HUES6 (cell line): ENCODE measurements around the gene PDP2.

ENCODE experiments used
- H3K27ac ChIP-seq: 2 replicates; pipeline ENCODE4 v1.7.0; 2013; ENCODE audit warnings: low read depth, mild to moderate bottlenecking, low read length, inconsistent platforms
- H3K27me3 ChIP-seq: 2 replicates; pipeline ENCODE4 v1.6.1; 2013; ENCODE audit warnings: low read length; ENCODE audit not compliant: control insufficient read depth, insufficient read depth
- H3K36me3 ChIP-seq: 2 replicates; pipeline ENCODE4 v1.6.1; 2013; ENCODE audit warnings: low read length; ENCODE audit not compliant: control insufficient read depth, insufficient read depth
- H3K4me1 ChIP-seq: 2 replicates; pipeline ENCODE4 v1.6.1; 2013; ENCODE audit warnings: low read length; ENCODE audit not compliant: control insufficient read depth, insufficient read depth
- H3K4me3 ChIP-seq: 2 replicates; pipeline ENCODE4 v1.5.1; 2013; ENCODE audit warnings: low read depth, low read length
- H3K9ac ChIP-seq: one replicate; pipeline ENCODE4 v1.6.1; 2013; ENCODE audit warnings: mild to moderate bottlenecking, low read length
- H3K9me3 ChIP-seq: 2 replicates; pipeline ENCODE4 v1.6.1; 2013; ENCODE audit warnings: low read depth, low read length; ENCODE audit not compliant: control insufficient read depth, insufficient read depth

Gene PDP2

DNA sequence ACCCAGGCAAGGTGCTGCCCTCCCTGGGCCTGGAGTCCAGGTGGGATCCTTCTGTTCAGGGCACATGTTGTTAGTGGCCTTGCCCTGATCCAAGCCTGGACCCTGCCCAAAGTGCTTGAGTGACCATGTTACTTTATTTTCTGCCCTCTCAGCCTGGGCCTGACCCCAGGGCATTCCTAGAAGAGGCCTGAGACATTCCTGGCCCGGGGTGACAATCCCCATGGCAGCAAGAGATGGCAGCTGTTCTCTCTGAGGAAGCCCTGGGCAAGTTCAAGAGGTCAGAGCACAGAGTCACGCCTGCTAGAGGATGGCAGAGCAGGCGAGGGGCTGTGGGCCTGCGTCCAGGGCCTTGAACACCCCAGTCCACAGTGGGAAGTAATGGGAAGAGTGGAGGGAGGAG, 33.4 kb downstream of the PDP2 start:
- H3K27ac ChIP-seq: no peak overlapping the region
- H3K4me3 ChIP-seq: no peak overlapping the region
- no peak overlapping the region for H3K9ac ChIP-seq
- H3K36me3 ChIP-seq: no peaks in the 10 kb centered on the region
- H3K9me3 ChIP-seq: no peaks in the 10 kb centered on the region
- peaks cover 25% of the 10 kb centered on the region for H3K27me3 ChIP-seq
- H3K4me1 ChIP-seq: no peaks in the 10 kb centered on the region

DNA sequence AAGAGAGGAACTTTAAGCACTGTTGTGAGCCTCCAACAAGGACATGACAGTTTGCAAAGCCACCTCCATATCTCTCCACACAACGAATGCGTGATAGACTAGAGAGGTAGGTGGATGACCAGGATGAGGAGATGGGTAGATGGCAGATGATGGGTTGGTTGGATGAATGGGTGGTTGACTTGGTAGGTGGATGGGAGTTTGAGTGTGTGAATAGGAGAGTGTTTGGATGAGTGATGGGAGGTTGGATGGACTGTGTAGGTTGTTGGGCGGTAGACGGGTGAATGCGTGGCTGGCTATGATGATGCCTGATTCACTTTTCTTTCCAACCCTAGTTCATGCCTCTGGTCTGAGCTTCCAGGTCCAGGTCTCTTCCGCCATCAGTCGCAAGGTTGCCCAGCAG, 34.2 kb downstream of the PDP2 start:
- H3K27ac ChIP-seq: no peak overlapping the region
- H3K4me3 ChIP-seq: no peak overlapping the region
- H3K4me1 ChIP-seq: no peaks in the 10 kb centered on the region
- H3K9me3 ChIP-seq: no peaks in the 10 kb centered on the region
- H3K36me3 ChIP-seq: no peaks in the 10 kb centered on the region
- no peak overlapping the region for H3K9ac ChIP-seq
- peaks cover 28% of the 10 kb centered on the region for H3K27me3 ChIP-seq

DNA sequence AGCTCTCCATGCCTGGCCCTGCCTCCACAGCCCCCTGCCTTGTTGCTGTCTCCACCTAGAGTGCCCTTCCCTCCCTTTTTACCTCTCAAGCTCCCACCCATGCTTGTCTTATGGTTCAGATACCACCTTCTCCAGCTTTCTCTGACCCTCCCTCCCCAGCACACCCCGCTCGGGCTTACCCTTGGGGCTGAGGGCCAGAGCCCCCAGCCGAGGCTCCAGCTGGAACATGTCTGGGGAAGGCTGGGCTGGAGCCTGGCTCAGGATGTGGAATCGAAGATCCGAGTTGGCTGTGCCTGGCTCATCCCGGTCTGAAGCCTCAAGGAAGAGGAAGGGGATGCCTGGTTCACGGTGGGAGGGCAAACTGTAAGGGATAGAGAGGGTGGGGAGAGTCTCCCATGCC, 34.7 kb downstream of the PDP2 start:
- no peak overlapping the region for H3K27ac ChIP-seq
- H3K36me3 ChIP-seq: no peaks in the 10 kb centered on the region
- H3K4me3 ChIP-seq: no peak overlapping the region
- peaks cover 32% of the 10 kb centered on the region for H3K27me3 ChIP-seq
- no peak overlapping the region for H3K9ac ChIP-seq
- no peaks in the 10 kb centered on the region for H3K9me3 ChIP-seq
- H3K4me1 ChIP-seq: no peaks in the 10 kb centered on the region

DNA sequence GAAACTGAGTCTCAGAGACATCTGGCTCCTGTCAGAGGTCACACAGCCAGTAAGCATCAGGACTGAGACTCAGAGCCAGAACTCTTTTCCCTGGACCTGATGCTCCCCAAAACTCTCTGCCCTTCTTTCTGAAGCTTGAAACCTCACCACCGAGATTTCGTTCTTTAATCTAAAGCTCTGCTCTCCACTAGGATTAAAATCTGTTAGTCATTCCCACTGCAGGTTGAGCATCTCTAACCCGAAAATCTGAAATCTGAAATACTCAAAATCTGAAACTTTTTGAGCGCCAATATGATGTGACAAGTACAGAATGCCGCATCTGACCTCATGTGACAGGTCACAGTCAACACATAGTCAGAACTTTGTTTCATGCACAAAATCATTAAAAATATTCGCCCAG, 36.2 kb downstream of the PDP2 start:
- Histone ChIP-seq H3K4me1 (no peaks in the 10 kb centered on the region), H3K9ac (no peak overlapping the region), H3K4me3 (no peak overlapping the region), H3K36me3 (no peaks in the 10 kb centered on the region), H3K27ac (no peak overlapping the region), H3K9me3 (no peaks in the 10 kb centered on the region), H3K27me3 (peaks cover 43% of the 10 kb centered on the region)

DNA sequence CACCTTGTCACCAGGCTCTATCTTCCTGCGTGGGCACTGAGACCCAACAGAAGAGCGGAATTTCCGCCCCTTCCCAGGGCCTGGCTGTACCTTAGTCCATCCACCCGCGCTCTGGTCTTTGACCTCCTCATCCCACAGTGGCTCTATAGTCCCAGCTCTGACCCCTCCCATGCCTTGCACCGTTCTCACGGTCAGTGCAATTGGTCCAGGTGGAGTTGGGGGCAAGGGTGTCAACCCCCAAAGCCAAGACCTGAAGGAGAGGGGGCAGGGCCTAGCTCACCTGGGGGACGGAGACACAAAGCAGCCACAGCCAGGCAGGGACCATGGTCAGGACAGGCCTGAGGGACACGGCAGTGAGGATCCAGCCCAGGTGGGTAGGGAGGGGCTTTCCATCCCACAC, 37.4 kb downstream of the PDP2 start:
- Histone ChIP-seq H3K9me3 (no peaks in the 10 kb centered on the region), H3K4me1 (no peaks in the 10 kb centered on the region), H3K9ac (no peak overlapping the region), H3K36me3 (no peaks in the 10 kb centered on the region), H3K27ac (no peak overlapping the region), H3K27me3 (peaks cover 50% of the 10 kb centered on the region), H3K4me3 (no peak overlapping the region)

DNA sequence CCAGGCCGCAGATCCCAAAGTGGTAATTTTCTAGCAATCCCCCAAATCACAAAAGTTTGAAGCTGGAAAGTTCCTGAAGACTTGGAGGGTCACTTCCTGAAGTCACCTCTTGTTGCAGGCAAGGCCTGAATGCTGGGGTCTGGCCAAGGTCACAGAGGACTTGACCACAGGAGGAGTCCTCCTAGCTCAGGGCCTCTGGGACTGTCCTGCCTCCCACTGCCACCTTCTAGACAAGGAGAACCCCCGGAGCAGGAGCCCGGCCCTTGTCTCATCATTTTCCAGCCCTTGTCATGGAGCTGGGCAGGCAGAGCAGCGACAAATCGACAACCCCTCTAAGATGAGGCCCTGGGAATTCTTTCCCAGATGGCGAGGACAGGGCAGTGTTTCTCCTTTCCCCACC, 38.0 kb downstream of the PDP2 start:
- Histone ChIP-seq H3K9me3 (no peaks in the 10 kb centered on the region), H3K4me3 (no peak overlapping the region), H3K4me1 (no peaks in the 10 kb centered on the region), H3K27me3 (peaks cover 56% of the 10 kb centered on the region), H3K36me3 (no peaks in the 10 kb centered on the region), H3K9ac (no peak overlapping the region), H3K27ac (no peak overlapping the region)

DNA sequence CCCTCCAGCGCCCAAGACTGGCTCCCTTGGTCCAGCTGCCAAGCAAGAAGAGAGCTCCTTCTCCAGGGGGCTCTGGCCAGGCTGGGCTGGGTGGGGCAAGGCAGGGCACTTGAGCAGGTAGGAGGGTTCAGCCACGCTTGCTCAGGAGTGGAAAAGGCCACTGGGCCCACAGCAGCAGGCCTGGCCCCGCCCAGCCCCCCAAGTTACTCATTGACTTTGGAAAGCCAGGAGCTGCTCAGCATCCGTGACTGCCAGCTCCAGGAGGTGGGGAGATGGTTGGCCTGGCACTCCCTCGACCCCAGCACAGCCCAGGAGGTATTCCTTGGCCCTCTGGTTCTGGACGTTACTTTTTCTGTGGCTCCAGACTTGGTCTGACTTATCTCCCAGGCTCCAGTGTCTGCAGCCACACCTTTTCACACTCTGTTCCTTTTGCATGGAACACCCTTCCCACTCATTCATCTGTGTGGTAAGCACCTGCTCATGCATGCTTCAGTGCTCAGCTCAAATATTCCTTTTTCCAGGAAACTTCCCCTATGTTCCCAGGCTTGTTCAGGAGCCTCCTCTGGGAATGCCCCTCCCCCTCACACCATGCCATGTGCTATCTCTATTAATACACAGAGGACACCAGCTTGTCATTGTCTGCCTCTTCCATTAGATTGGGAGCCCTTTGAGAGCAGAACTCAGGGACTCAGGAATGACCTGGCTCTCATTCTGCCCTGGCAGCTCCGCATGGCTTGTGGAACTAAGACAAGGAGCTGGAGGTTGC, 38.7 kb downstream of the PDP2 start, which contains the start of gene CDH16:
CDH16 (minus strand) TSS at position 83 of the 766 bp plus-strand sequence. CDS start 820 bp downstream, outside the sequence.
- H3K36me3 ChIP-seq: no peaks in the 10 kb centered on the region
- H3K4me1 ChIP-seq: no peaks in the 10 kb centered on the region
- H3K4me3 ChIP-seq: no peak within 1 kb of the TSS
- H3K27me3 ChIP-seq: peaks cover 62% of the 10 kb centered on the region
- H3K27ac ChIP-seq: no peak within 1 kb of the TSS
- H3K9me3 ChIP-seq: no peaks in the 10 kb centered on the region
- no peak within 1 kb of the TSS for H3K9ac ChIP-seq

DNA sequence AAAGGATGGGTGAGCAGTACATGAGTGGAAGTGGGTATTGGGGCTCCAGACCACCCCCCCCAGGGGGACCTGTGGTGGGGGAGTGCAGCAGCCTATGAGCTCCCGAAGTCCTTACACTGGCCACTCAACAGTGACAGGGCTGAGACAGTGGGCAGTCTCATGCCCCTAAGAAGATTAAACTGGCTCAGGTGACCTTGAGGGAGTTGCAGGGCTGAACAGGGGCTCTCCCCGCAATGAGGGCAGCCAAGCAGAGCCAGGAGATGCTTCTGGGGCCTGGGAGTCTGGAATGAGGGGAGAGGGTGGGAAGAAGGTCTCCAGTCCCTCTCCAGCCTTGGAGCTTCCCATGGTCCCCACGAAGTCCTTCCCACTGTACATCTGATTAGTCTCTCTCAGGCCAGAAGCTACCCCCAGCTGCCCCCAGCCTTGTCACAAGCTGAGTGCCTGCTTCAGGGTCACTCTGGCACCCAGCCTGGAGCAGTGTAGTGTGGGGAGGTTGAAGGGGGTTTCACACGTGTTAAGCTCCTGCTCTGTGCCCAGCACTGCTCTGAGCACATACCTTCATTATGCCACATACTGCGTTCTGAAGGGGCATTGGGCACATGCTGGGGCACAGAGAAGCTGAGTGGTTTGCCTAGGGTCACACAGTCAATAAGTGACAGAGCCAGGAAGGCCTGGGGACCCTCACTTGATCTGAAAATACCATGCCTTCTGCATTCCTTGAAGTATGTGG, 39.4 kb downstream of the PDP2 start:
- Histone ChIP-seq H3K27me3 (peaks cover 64% of the 10 kb centered on the region), H3K36me3 (no peaks in the 10 kb centered on the region), H3K4me1 (no peaks in the 10 kb centered on the region), H3K4me3 (no peak overlapping the region), H3K9ac (no peak overlapping the region), H3K27ac (no peak overlapping the region), H3K9me3 (no peaks in the 10 kb centered on the region)

DNA sequence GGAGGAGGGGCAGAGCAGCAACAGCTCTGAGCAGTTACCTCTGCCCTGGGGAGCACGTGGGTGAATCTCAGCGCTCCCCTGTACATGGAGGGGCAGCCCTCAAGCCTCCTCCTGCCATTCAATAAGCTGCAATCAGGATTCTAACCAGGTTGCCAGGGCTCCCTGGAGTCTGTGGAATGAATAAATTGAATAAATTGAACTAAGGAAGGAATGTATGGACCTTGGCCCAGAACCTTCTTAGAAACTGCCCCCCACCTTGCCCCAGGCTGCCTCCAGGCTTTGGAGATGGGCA, 39.9 kb downstream of the PDP2 start:
- H3K4me3 ChIP-seq: no peak overlapping the region
- H3K4me1 ChIP-seq: no peaks in the 10 kb centered on the region

DNA sequence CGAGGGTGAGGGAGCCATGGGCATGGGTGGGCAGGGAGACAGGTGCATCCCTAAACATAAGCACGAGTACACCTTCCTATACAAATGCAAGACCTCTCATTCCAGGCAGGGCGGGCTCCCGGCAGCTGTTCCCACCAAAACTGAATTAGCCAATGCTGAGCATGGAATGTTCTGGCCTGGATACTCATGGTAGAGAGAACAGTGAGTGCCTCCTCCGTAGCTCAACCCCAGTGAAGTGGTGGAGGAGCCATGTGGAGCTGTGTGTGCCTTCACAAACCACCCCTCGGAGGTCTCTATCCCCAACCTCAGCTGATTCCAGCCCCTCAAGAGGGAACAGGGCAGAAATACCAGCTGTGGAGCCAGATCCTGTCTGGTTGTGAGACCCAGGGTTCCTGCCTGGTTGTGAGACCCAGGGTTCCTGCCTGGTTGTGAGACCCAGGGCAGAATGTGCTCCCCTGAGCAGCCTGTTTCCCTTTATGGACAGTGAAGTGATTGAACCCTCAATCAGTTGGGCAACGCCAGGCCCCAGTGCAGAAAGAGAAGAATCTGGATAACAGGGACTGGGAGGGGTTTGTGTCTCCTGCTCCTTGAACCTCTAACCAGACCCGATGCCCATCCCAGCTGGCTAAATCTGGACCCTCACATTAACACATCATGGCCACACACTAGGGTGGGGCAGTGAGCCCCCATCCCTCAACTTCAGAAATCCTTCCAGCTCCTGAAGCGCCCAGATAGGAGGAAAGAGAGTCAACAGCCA, 40.8 kb downstream of the PDP2 start:
- no peak overlapping the region for H3K4me3 ChIP-seq
- no peaks in the 10 kb centered on the region for H3K36me3 ChIP-seq
- no peaks in the 10 kb centered on the region for H3K9me3 ChIP-seq
- H3K9ac ChIP-seq: no peak overlapping the region
- peaks cover 69% of the 10 kb centered on the region for H3K27me3 ChIP-seq
- no peaks in the 10 kb centered on the region for H3K4me1 ChIP-seq
- H3K27ac ChIP-seq: no peak overlapping the region

More for the DNA sequence above, 39.9 kb downstream of the PDP2 start:
- Histone ChIP-seq H3K36me3 (no peaks in the 10 kb centered on the region), H3K27ac (no peak overlapping the region), H3K9me3 (no peaks in the 10 kb centered on the region), H3K27me3 (peaks cover 64% of the 10 kb centered on the region), H3K9ac (no peak overlapping the region)
